Panc1 (cell line): ENCODE results near the gene PPP4C.

Experiments
- CTCF ChIP-seq: fragments of 450-650 bp; IDR thresholded peaks from 2 replicates; pipeline ENCODE4 v1.5.1; 2017; ENCODE audit warnings: mild to moderate bottlenecking
- POLR2AphosphoS5 ChIP-seq: IDR thresholded peaks from 2 replicates; pipeline ENCODE4 v1.6.1; 2012; ENCODE audit warnings: mild to moderate bottlenecking, low read depth, low read length, moderate library complexity
- SIN3A ChIP-seq: IDR thresholded peaks from 2 replicates; pipeline ENCODE4 v1.6.1; 2012; ENCODE audit warnings: low read depth, mild to moderate bottlenecking, low read length, moderate library complexity, borderline replicate concordance; ENCODE audit not compliant: insufficient read depth

- TF ChIP-seq CTCF, result no peak
- TF ChIP-seq SIN3A, result no peak
- no peak for TF ChIP-seq POLR2AphosphoS5
Observed at GRCh38 chr16:30053376-30054015, 22.3 kb upstream of the PPP4C start.
